ENCODE data around the gene ADD2. TPM values are rescaled to one million over a fixed set of nuclear protein-coding genes. Genes with fewer than 3 reads are reported as not detected.

Gene ADD2
- total RNA-seq, 1 experiment from 2014 or later = 124 TPM

DNA sequence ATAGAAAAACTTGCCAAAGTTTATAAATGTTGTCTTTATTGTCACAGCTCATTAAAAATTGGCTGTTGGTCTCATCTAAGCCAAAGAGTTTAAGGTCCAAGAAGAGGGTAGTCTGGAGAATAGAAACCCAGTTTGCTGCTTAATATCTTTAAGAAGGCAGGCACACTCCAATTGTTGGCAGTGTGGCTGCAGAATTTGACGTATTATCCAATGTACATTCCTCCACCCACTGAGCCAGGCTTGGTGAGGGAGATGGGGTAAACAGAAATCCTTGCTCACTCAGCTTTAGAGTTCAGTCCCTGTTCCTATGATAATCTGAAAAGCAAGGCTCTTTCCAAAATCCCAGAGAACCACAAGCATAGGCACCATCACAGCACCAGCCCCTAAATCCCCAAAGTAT lies 10.7 kb upstream of the ADD2 start:
- Histone ChIP-seq H3K9me3 (ENCODE audit: control insufficient read depth, low read depth, low read length) (no peaks in the 10 kb centered on the region), H3K9ac (ENCODE audit: extremely low read depth, insufficient read length, low read length) (no peak overlapping the region), H3K4ac (ENCODE audit: low read depth, low read length) (no peak overlapping the region), H2AFZ (ENCODE audit: low read length) (no peak overlapping the region), H4K8ac (replicated peaks; ENCODE audit: insufficient read length, low read depth, low read length) (no peak overlapping the region), H3K23ac (ENCODE audit: insufficient read length, low read depth, low read length) (no peak overlapping the region), H3K27ac (ENCODE audit: insufficient read length, low read depth, low read length) (no peak overlapping the region), H3K14ac (ENCODE audit: insufficient read depth, low read length) (no peak overlapping the region), H2BK5ac (ENCODE audit: insufficient read length, low read length) (no peak overlapping the region), H4K20me1 (ENCODE audit: control insufficient read depth, insufficient read depth, insufficient read length) (no peaks in the 10 kb centered on the region), H4K5ac (ENCODE audit: insufficient read length, low read depth, low read length) (no peak overlapping the region), H3K18ac (ENCODE audit: insufficient read length, low read depth, low read length) (no peak overlapping the region), H3T11ph (ENCODE audit: low read length) (no peak overlapping the region), H3K4me1 (ENCODE audit: insufficient read depth, low read length) (no peaks in the 10 kb centered on the region), H2AK5ac (ENCODE audit: insufficient read length, low read length) (no peak overlapping the region), H3K56ac (ENCODE audit: insufficient read length, low read depth, low read length) (no peak overlapping the region), H3K27me3 (ENCODE audit: insufficient read depth, low read length) (no peaks in the 10 kb centered on the region; the same call in 1 of the 2 replicates), H2BK20ac (ENCODE audit: low read depth, low read length, poor library complexity, severe bottlenecking) (no peak overlapping the region), H2BK12ac (ENCODE audit: insufficient read length, low read depth, low read length) (no peak overlapping the region), H3K23me2 (ENCODE audit: insufficient read length, low read depth, low read length, poor library complexity, severe bottlenecking) (no peaks in the 10 kb centered on the region), H2BK120ac (ENCODE audit: low read depth, low read length, poor library complexity, severe bottlenecking) (no peak overlapping the region), H3K4me2 (ENCODE audit: insufficient read depth, insufficient read length, low read length) (no peak overlapping the region), H3K79me2 (ENCODE audit: insufficient read depth, low read length) (no peaks in the 10 kb centered on the region), H3K79me1 (ENCODE audit: insufficient read depth, low read depth, low read length, poor library complexity, severe bottlenecking) (no peaks in the 10 kb centered on the region), H4K91ac (ENCODE audit: insufficient read length, low read depth, low read length) (no peak overlapping the region), H2BK15ac (ENCODE audit: low read depth, low read length) (no peak overlapping the region)
- H3K27ac Mint-ChIP-seq = peak overlapping the region in 1 of 3 experiments; percentile 62; a peak in 1 of 7 replicates
- no peaks in the 10 kb centered on the region for H3K9me3 Mint-ChIP-seq
- no peak overlapping the region for H3K4me3 Mint-ChIP-seq
- H3K27me3 Mint-ChIP-seq (ENCODE audit: low read depth) = peaks cover 23% of the 10 kb centered on the region
- TF ChIP-seq CTCF (conservative IDR thresholded peaks at IDR 0.05) = no peak
- WGBS (ENCODE audit: extremely low coverage, insufficient read length, low lambda C conversion rate) = no CpG with 5 or more reads among the region's 1 CpG
- no peaks in the 10 kb centered on the region; a peak in 1 of 4 replicates for H3K4me1 Mint-ChIP-seq
- no peaks in the 10 kb centered on the region for H3K36me3 Mint-ChIP-seq (ENCODE audit: insufficient read depth in 1 of 3, low read depth in 3 of 3)
- DNase-seq = no peak

Measured in H9 (cell line).